ENCODE measurements around the gene PHF10. TPM values are rescaled to one million over a fixed set of nuclear protein-coding genes. Genes with fewer than 3 reads are reported as not detected.

The PHF10 gene
- total and polyA plus RNA-seq, 2 of the 4 experiments (the other 2 are of a cell fraction): 7.3 to 15.9 TPM

GRCh38 chr6:169675011-169675410 is 49.3 kb downstream of the PHF10 start:
- Histone ChIP-seq H3K9me3 (ENCODE audit: control insufficient read depth, insufficient read depth, low read length) (no peaks in the 10 kb centered on the region), H4K20me1 (ENCODE audit: insufficient read depth, low read length) (no peaks in the 10 kb centered on the region), H2AK9ac (replicated peaks; ENCODE audit: low read depth, low read length, poor library complexity) (no peak overlapping the region), H3K14ac (replicated peaks; ENCODE audit: low read depth, low read length) (no peak overlapping the region), H4K8ac (ENCODE audit: low read depth in 2 of 2, low read length in 2 of 2) (no peak overlapping the region), H3K4ac (ENCODE audit: low read depth, low read length) (no peak overlapping the region), H2BK15ac (ENCODE audit: low read depth, low read length) (no peak overlapping the region), H3K18ac (ENCODE audit: low read depth, low read length) (no peak overlapping the region), H2AFZ (replicated peaks; ENCODE audit: low read length, poor library complexity) (no peak overlapping the region), H3K9ac (ENCODE audit: low read depth, low read length) (no peak overlapping the region), H3K23ac (ENCODE audit: low read depth, low read length) (no peak overlapping the region), H3K79me1 (ENCODE audit: low read depth in 1 of 2, low read length in 2 of 2) (peaks cover 0 to 7% of the 10 kb centered on the region in 2 experiments; a peak in 1 of 4 replicates), H3K4me1 (ENCODE audit: control insufficient read depth, insufficient read depth, low read length) (no peaks in the 10 kb centered on the region), H2BK20ac (ENCODE audit: low read depth, low read length) (no peak overlapping the region), H3K56ac (ENCODE audit: extremely low read depth, insufficient read depth, low read length) (no peak overlapping the region), H2AK5ac (ENCODE audit: low read depth, low read length) (no peak overlapping the region), H3K36me3 (ENCODE audit: control insufficient read depth, insufficient read depth, low read length) (peaks cover 15% of the 10 kb centered on the region), H2BK5ac (ENCODE audit: low read depth, low read length, poor library complexity, severe bottlenecking) (no peak overlapping the region), H2BK120ac (ENCODE audit: low read depth, low read length) (no peak overlapping the region), H4K91ac (ENCODE audit: insufficient read depth, low read depth, low read length) (no peak overlapping the region), H4K5ac (ENCODE audit: low read depth, low read length) (no peak overlapping the region), H3K27ac (ENCODE audit: insufficient read depth, low read length) (no peak overlapping the region), H3K4me3 (ENCODE audit: insufficient read depth, low read depth, low read length) (no peak overlapping the region), H3K4me2 (ENCODE audit: low read depth, low read length) (no peak overlapping the region), H3K9me1 (ENCODE audit: insufficient read depth, low read length) (0 out of 2 replicates have a peak, but pooled peaks cover 2% of the 10 kb centered on the region), H3K27me3 (ENCODE audit: control insufficient read depth, insufficient read depth, low read length) (no peaks in the 10 kb centered on the region)
- WGBS, 2 experiments (ENCODE audit: extremely low coverage in 2 of 2, insufficient read length in 1 of 2): no CpG with 5 or more reads among the region's 3 CpGs
- ATAC-seq (ENCODE audit: low read depth): no peak
- intact Hi-C loops (cut with micrococcal nuclease): no loop called here
- ChIA-PET POLR2A (ENCODE audit: unreplicated experiment) (no interaction called here), CTCF (no interaction called here)
- BruUV-seq (replicated peaks): no TSS peak
- in situ Hi-C loops (cut with MboI; ENCODE audit: low sequenced_read_pairs): no loop called here
- TF ChIP-seq MAFK (IDR thresholded peaks at IDR 0.05; ENCODE audit: low read depth, low read length): no peak
- no peak for TF ChIP-seq MXI1 (IDR thresholded peaks at IDR 0.05; ENCODE audit: borderline replicate concordance, low read depth, low read length)
- no peak for TF ChIP-seq ELK1 (IDR thresholded peaks at IDR 0.05; ENCODE audit: borderline replicate concordance, low read depth, low read length)
- no peak for TF ChIP-seq FOS (IDR thresholded peaks at IDR 0.05; ENCODE audit: low read depth, low read length)
- TF ChIP-seq NFE2L2 (IDR thresholded peaks at IDR 0.05; ENCODE audit: low read depth, low read length): no peak
- no peak for TF ChIP-seq BHLHE40 (IDR thresholded peaks at IDR 0.05; ENCODE audit: low read depth, low read length)
- no peak for TF ChIP-seq CEBPB (IDR thresholded peaks at IDR 0.05; ENCODE audit: low read depth, low read length)
- no peak for DNase-seq
- dilution Hi-C loops (cut with HindIII; ENCODE audit: low sequenced_read_pairs, unreplicated experiment): no loop called here

Data from IMR-90 (cell line).